K562 (cell line): ENCODE data around the gene INPP5K. TPM values are rescaled to one million over a fixed set of nuclear protein-coding genes. Genes with fewer than 3 reads are reported as not detected.

Experiments
- FOXP4 ChIP-seq: sonication (generic); formaldehyde crosslinking; IDR thresholded peaks from 2 replicates; pipeline ENCODE4 v1.8.0; 2022; ENCODE audit warnings: mild to moderate bottlenecking, missing genetic modification reagents, borderline replicate concordance
- GABPA ChIP-seq: fragments of 200-800 bp; sonication (Bioruptor generic); conservative IDR thresholded peaks from 2 replicates; pipeline ENCODE4 v1.6.1; 2016; ENCODE audit warnings: low read depth, missing genetic modification characterization, missing compliant biosample characterization
- MBD1 ChIP-seq: fragments of 250-450 bp; sonication (Bioruptor Pico); IDR thresholded peaks from 2 replicates; pipeline ENCODE4 v1.8.0; 2022; ENCODE audit warnings: inconsistent platforms
- NRF1 ChIP-seq, 2 experiments: fragments of 450-650 bp; IDR thresholded peaks in 1 of 2; conservative IDR thresholded peaks in 1 of 2; 2 replicates each; pipeline ENCODE4 v1.6.1; 2014; ENCODE audit warnings: mild to moderate bottlenecking in 2 of 2
- PATZ1 ChIP-seq: fragments of 250-450 bp; sonication (Bioruptor Pico); IDR thresholded peaks from 2 replicates; pipeline ENCODE4 v1.5.0; 2020; ENCODE audit warnings: mild to moderate bottlenecking, borderline replicate concordance
- SAP30 ChIP-seq: fragments of 200-600 bp; sonication (generic); IDR thresholded peaks from 2 replicates; pipeline ENCODE4 v1.6.1; 2012; ENCODE audit warnings: borderline replicate concordance, low read depth, mild to moderate bottlenecking, moderate library complexity, low read length, control low read depth, inconsistent platforms; ENCODE audit not compliant: insufficient read depth, poor library complexity, severe bottlenecking
- SRSF9 ChIP-seq: fragments of 200-400 bp; formaldehyde crosslinking; IDR thresholded peaks from 2 replicates; pipeline ENCODE4 v1.6.1; 2017; ENCODE audit warnings: low read depth, low read length, borderline replicate concordance
- STAG1 ChIP-seq: sonication (generic); formaldehyde crosslinking; IDR thresholded peaks from 2 replicates; pipeline ENCODE4 v1.5.0; 2020; ENCODE audit warnings: missing genetic modification reagents, borderline replicate concordance
- ZFX ChIP-seq: sonication (generic); formaldehyde crosslinking; IDR thresholded peaks from 2 replicates; pipeline ENCODE4 v1.8.0; 2022; ENCODE audit warnings: mild to moderate bottlenecking, missing genetic modification reagents, moderate library complexity
- ZNF609 ChIP-seq: sonication (generic); formaldehyde crosslinking; IDR thresholded peaks from 2 replicates; pipeline ENCODE4 v1.8.1; 2023; ENCODE audit warnings: missing genetic modification reagents, mild to moderate bottlenecking, borderline replicate concordance
- ZNF764 ChIP-seq: fragments of 250-450 bp; sonication (Bioruptor Pico); IDR thresholded peaks from 2 replicates; pipeline ENCODE4 v1.4.0; 2020; ENCODE audit warnings: low read depth, mild to moderate bottlenecking, moderate library complexity
- polyA plus RNA-seq, 8 experiments: library from polyadenylated mRNA; depleted of rRNA in 4 of 8; stranded (reverse) in 5 of 8; unstranded in 3 of 8; fragments of >200 nt; fragmentation: Nextera tagmentation in 2 of 8; fragmentation: Illumina TruSeq in 1 of 8; extraction: Ambion mirVana in 2 of 8; extraction: Trizol in 1 of 8; gene quantifications; 2 replicates each; pipeline versions ENCODE4 v1.2.1 to v1.2.3, GENCODE V29; 2011 to 2014; ENCODE audit warnings: inconsistent platforms in 1 of 8, missing spikeins in 1 of 8
- total RNA-seq, 7 experiments: library from RNA; depleted of rRNA in 6 of 7; stranded (reverse); fragments of >200 nt in 6 of 7; fragmentation: Illumina TruSeq in 2 of 7; extraction: Trizol in 2 of 7; gene quantifications; 2 replicates each; pipeline versions ENCODE4 v1.2.1 to v1.2.3, GENCODE V29; 2011 to 2021; ENCODE audit warnings: low replicate concordance in 1 of 7

Gene INPP5K
- total and polyA plus RNA-seq, 9 of the 15 experiments (the other 6 are each of a cell fraction or from before 2014, with no cell fraction given), result 0.63 to 15.1 (median 10.1) TPM

GRCh38 chr17:1561420-1562175 lies 45.2 kb upstream of the INPP5K start (continued):
- TF ChIP-seq PATZ1 (CRISPR knock-in tag) (no peak), STAG1 (CRISPR knock-in tag) (no peak), ZNF609 (no peak), SRSF9 (no peak), SAP30 (no peak), MBD1 (CRISPR knock-in tag) (no peak), ZFX (CRISPR knock-in tag) (peak; percentile 74), GABPA (no peak), FOXP4 (no peak), ZNF764 (CRISPR knock-in tag) (no peak), NRF1 (conservative IDR thresholded peaks at IDR 0.05 in 1 of 2, IDR thresholded peaks at IDR 0.05 in 1 of 2) (peak; percentile 47; a peak in 2 of 4 replicates)
